ENCODE measurements around the gene EEPD1.

EEPD1 gene

DNA sequence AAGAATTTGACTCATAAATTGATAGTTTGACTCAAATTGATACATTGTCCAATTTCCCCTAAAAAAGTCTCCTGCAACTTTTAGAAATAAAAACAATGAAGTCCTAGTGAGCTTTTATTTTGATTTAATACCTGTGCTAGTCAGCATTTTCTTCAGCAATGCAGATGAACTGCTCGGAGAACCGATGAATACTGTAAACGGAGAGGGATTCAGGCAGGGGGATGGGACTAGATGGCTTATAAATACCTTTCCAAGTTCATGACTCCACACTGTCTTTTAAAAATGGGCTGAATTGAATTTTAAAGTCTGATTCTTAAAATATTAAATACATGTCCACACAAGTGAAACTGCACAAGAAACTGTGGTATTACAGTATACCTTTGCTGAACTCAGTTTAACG, 12.7 kb downstream of the EEPD1 start:
- no peak for TF ChIP-seq CTCF (IDR thresholded peaks at IDR 0.05; ENCODE audit: low read depth, low read length, missing control alignments)
- no peaks in the 10 kb centered on the region for H3K27me3 ChIP-seq (replicated peaks)
- in situ Hi-C loops (cut with HindIII; ENCODE audit: low pct_ligation_motif_present, low sequenced_read_pairs) = no loop called here
- no peak overlapping the region for H3K4me3 ChIP-seq (ENCODE audit: low read depth, low read length)
- H3K36me3 ChIP-seq (replicated peaks) = no peaks in the 10 kb centered on the region
- H3K27ac ChIP-seq = no peak overlapping the region
- DNase-seq = no peak

DNA sequence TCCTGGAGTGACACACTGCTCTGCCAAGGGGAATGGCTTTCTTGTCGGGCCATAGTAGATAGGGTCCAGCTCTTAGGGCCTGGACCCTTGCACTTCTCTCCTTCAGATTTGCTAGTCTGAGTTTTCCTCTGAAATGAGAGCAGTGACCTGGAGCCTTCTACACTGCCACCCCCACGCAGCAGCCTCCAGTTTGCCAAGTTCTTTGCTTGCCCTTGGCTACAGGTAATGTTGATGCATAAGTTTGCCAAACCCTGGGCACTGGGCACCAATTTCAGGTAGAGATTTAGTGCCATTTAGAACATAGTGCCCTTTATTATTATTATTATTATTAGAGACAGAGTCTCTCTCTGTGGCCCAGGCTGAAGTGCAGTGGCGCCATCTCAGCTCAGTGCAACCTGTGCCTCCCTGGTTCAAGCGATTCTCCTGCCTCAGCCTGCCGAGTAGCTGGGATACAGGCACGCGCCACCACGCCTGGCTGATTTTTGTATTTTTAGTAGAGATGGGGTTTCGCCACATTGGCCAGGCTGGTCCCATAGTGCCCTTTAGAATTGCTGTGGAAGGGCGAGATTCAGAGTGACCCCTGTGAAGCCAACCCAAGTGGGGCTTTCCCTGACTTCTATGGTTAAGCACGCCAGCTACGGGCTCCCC, 14.5 kb downstream of the EEPD1 start:
- H3K4me3 ChIP-seq (ENCODE audit: low read depth, low read length) = no peak overlapping the region
- DNase-seq = no peak
- H3K36me3 ChIP-seq (replicated peaks) = no peaks in the 10 kb centered on the region
- in situ Hi-C loops (cut with HindIII; ENCODE audit: low pct_ligation_motif_present, low sequenced_read_pairs) = no loop called here
- no peak for TF ChIP-seq CTCF (IDR thresholded peaks at IDR 0.05; ENCODE audit: low read depth, low read length, missing control alignments)
- no peak overlapping the region for H3K27ac ChIP-seq
- no peaks in the 10 kb centered on the region for H3K27me3 ChIP-seq (replicated peaks)

- TF ChIP-seq CTCF (IDR thresholded peaks at IDR 0.05; ENCODE audit: low read depth, low read length, missing control alignments) = no peak
- Histone ChIP-seq H3K27ac (no peak overlapping the region), H3K4me3 (ENCODE audit: low read depth, low read length) (no peak overlapping the region), H3K27me3 (replicated peaks) (no peaks in the 10 kb centered on the region), H3K36me3 (replicated peaks) (no peaks in the 10 kb centered on the region)
- DNase-seq = no peak
- in situ Hi-C loops (cut with HindIII; ENCODE audit: low pct_ligation_motif_present, low sequenced_read_pairs) = no loop called here
Observed at GRCh38 chr7:36171503-36171902, 18.4 kb downstream of the EEPD1 start.

GRCh38 chr7:36175886-36176285, 22.8 kb downstream of the EEPD1 start:
- no peak for DNase-seq
- Histone ChIP-seq H3K27me3 (replicated peaks) (no peaks in the 10 kb centered on the region), H3K27ac (no peak overlapping the region), H3K4me3 (ENCODE audit: low read depth, low read length) (no peak overlapping the region), H3K36me3 (replicated peaks) (no peaks in the 10 kb centered on the region)
- no peak for TF ChIP-seq CTCF (IDR thresholded peaks at IDR 0.05; ENCODE audit: low read depth, low read length, missing control alignments)
- in situ Hi-C loops (cut with HindIII; ENCODE audit: low pct_ligation_motif_present, low sequenced_read_pairs) = no loop called here

GRCh38 chr7:36176697-36177096, 23.6 kb downstream of the EEPD1 start:
- in situ Hi-C loops (cut with HindIII; ENCODE audit: low pct_ligation_motif_present, low sequenced_read_pairs) = no loop called here
- no peak for TF ChIP-seq CTCF (IDR thresholded peaks at IDR 0.05; ENCODE audit: low read depth, low read length, missing control alignments)
- Histone ChIP-seq H3K36me3 (replicated peaks) (no peaks in the 10 kb centered on the region), H3K27me3 (replicated peaks) (no peaks in the 10 kb centered on the region), H3K4me3 (ENCODE audit: low read depth, low read length) (no peak overlapping the region), H3K27ac (no peak overlapping the region)
- no peak for DNase-seq

GRCh38 chr7:36180121-36180520, 27.1 kb downstream of the EEPD1 start:
- H3K27ac ChIP-seq = no peak overlapping the region
- H3K4me3 ChIP-seq (ENCODE audit: low read depth, low read length) = no peak overlapping the region
- no peaks in the 10 kb centered on the region for H3K36me3 ChIP-seq (replicated peaks)
- in situ Hi-C loops (cut with HindIII; ENCODE audit: low pct_ligation_motif_present, low sequenced_read_pairs) = no loop called here
- H3K27me3 ChIP-seq (replicated peaks) = no peaks in the 10 kb centered on the region
- TF ChIP-seq CTCF (IDR thresholded peaks at IDR 0.05; ENCODE audit: low read depth, low read length, missing control alignments) = no peak
- no peak for DNase-seq

Measured in brain microvascular endothelial cell (primary cell).